ENCODE results near the gene NKX2-4. TPM values are rescaled to one million over a fixed set of nuclear protein-coding genes. Genes with fewer than 3 reads are reported as not detected.

NKX2-4 gene
- total RNA-seq, 2 experiments from 2014 or later, result not detected

- DNase-seq, result no peak
- CTCF ChIA-PET, result no interaction called here
- H3K9me3 ChIP-seq (ENCODE audit: control insufficient read depth in 1 of 2, insufficient read depth in 1 of 2, low read length in 2 of 2), result no peaks in the 10 kb centered on the region
- H3K4me3 Mint-ChIP-seq, result no peak overlapping the region
- H3K9me3 Mint-ChIP-seq, result no peaks in the 10 kb centered on the region
- no peaks in the 10 kb centered on the region for H3K4me1 ChIP-seq (ENCODE audit: insufficient read depth, low read length)
- intact Hi-C loops (cut with DNase I, micrococcal nuclease), result no loop called here
- no peaks in the 10 kb centered on the region for H3K27me3 ChIP-seq (ENCODE audit: control insufficient read depth in 1 of 2, insufficient read depth in 2 of 2, low read length in 2 of 2)
- peaks cover 52% of the 10 kb centered on the region for H3K36me3 ChIP-seq (ENCODE audit: insufficient read depth, low read length)
- no peak overlapping the region for H3K27ac Mint-ChIP-seq
- no peak for ATAC-seq (ENCODE audit: poor library complexity)
- POLR2A ChIA-PET, result no interaction called here
- no peaks in the 10 kb centered on the region for H3K27me3 Mint-ChIP-seq
- H3K4me3 ChIP-seq (ENCODE audit: low read length), result no peak overlapping the region
- no peak for TF ChIP-seq CTCF (IDR thresholded peaks at IDR 0.05)
- H3K36me3 Mint-ChIP-seq (ENCODE audit: low read depth), result peaks cover 85% of the 10 kb centered on the region
- no peak overlapping the region for H3K27ac ChIP-seq (ENCODE audit: low read depth in 1 of 2, low read length in 2 of 2)
- H3K4me1 Mint-ChIP-seq (ENCODE audit: low read depth), result no peaks in the 10 kb centered on the region
These were observed 19.1 kb downstream of the NKX2-4 start for GRCh38 chr20:21378259-21378658.

- Histone ChIP-seq H3K4me3 (ENCODE audit: low read length) (no peak overlapping the region), H3K9me3 (ENCODE audit: control insufficient read depth in 1 of 2, insufficient read depth in 1 of 2, low read length in 2 of 2) (no peaks in the 10 kb centered on the region), H3K4me1 (ENCODE audit: insufficient read depth, low read length) (no peaks in the 10 kb centered on the region), H3K27me3 (ENCODE audit: control insufficient read depth in 1 of 2, insufficient read depth in 2 of 2, low read length in 2 of 2) (no peaks in the 10 kb centered on the region), H3K36me3 (ENCODE audit: insufficient read depth, low read length) (peaks cover 48% of the 10 kb centered on the region), H3K27ac (ENCODE audit: low read depth in 1 of 2, low read length in 2 of 2) (no peak overlapping the region)
- Mint-ChIP-seq H3K4me3 (no peak overlapping the region), H3K36me3 (ENCODE audit: low read depth) (peaks cover 85% of the 10 kb centered on the region), H3K27me3 (no peaks in the 10 kb centered on the region), H3K27ac (no peak overlapping the region), H3K9me3 (no peaks in the 10 kb centered on the region), H3K4me1 (ENCODE audit: low read depth) (no peaks in the 10 kb centered on the region)
- no peak for TF ChIP-seq CTCF (IDR thresholded peaks at IDR 0.05)
- intact Hi-C loops (cut with DNase I, micrococcal nuclease), result no loop called here
- ATAC-seq (ENCODE audit: poor library complexity) (no peak), DNase-seq (no peak)
- POLR2A ChIA-PET, result no interaction called here
- CTCF ChIA-PET, result interaction anchor here (0.9 kb wide), 1 partner anchor 11 kb away, joined by 3 read pairs; no protein-coding TSS in a partner anchor
These were observed 19.6 kb downstream of the NKX2-4 start for GRCh38 chr20:21377701-21378100.

GRCh38 chr20:21376626-21377025 lies 20.7 kb downstream of the NKX2-4 start:
- TF ChIP-seq CTCF (IDR thresholded peaks at IDR 0.05), result no peak
- H3K4me1 ChIP-seq (ENCODE audit: insufficient read depth, low read length), result no peaks in the 10 kb centered on the region
- DNase-seq (no peak), ATAC-seq (ENCODE audit: poor library complexity) (no peak)
- no peak overlapping the region for H3K4me3 ChIP-seq (ENCODE audit: low read length)
- no peaks in the 10 kb centered on the region for H3K4me1 Mint-ChIP-seq (ENCODE audit: low read depth)
- no peak overlapping the region for H3K27ac Mint-ChIP-seq
- ChIA-PET POLR2A (no interaction called here), CTCF (interaction anchor here (0.9 kb wide), 1 partner anchor 10 kb away, joined by 3 read pairs; no protein-coding TSS in a partner anchor)
- H3K36me3 Mint-ChIP-seq (ENCODE audit: low read depth), result peaks cover 85% of the 10 kb centered on the region
- no peaks in the 10 kb centered on the region for H3K9me3 Mint-ChIP-seq
- H3K27me3 ChIP-seq (ENCODE audit: control insufficient read depth in 1 of 2, insufficient read depth in 2 of 2, low read length in 2 of 2), result no peaks in the 10 kb centered on the region
- H3K4me3 Mint-ChIP-seq, result no peak overlapping the region
- H3K27me3 Mint-ChIP-seq, result no peaks in the 10 kb centered on the region
- peaks cover 39% of the 10 kb centered on the region for H3K36me3 ChIP-seq (ENCODE audit: insufficient read depth, low read length)
- no peak overlapping the region for H3K27ac ChIP-seq (ENCODE audit: low read depth in 1 of 2, low read length in 2 of 2)
- intact Hi-C loops (cut with DNase I, micrococcal nuclease), result no loop called here
- no peaks in the 10 kb centered on the region for H3K9me3 ChIP-seq (ENCODE audit: control insufficient read depth in 1 of 2, insufficient read depth in 1 of 2, low read length in 2 of 2)

Measured in CD4-positive, alpha-beta T cell (primary cell).